Activated CD8-positive, alpha-beta T cell treated with anti-CD3 and anti-CD28 coated beads, Interleukin-2, amount 10 ng/mL, durations not matched to agents 7 days and 5 days (primary cell): ENCODE measurements around the gene CIB4. TPM values are rescaled to one million over a fixed set of nuclear protein-coding genes. Genes with fewer than 3 reads are reported as not detected.

Source experiments
- total RNA-seq, 2 experiments: library from RNA; stranded (reverse); gene quantifications; one replicate each; pipeline ENCODE4 v1.2.3, GENCODE V29; 2021

CIB4 gene
- total RNA-seq, 2 experiments from 2014 or later: not detected

Other genes with a start within 250 kb of the CIB4 start
- gene DRC1, start 239.4 kb downstream of the CIB4 start, total RNA-seq: not detected
- 10 to 100 TPM; 17.2 to 19.9 TPM for gene OTOF, start 163.2 kb downstream of the CIB4 start, total RNA-seq
- gene KCNK3, start 51.4 kb upstream of the CIB4 start, total RNA-seq: not detected
- 10 to 100 TPM; 21.0 to 21.1 TPM for gene SLC35F6, start 122.9 kb upstream of the CIB4 start, total RNA-seq
- 10 to 100 TPM; 55.2 to 58.1 TPM for gene CENPA, start 144.7 kb upstream of the CIB4 start, total RNA-seq
- not detected for gene DPYSL5, start 206.8 kb upstream of the CIB4 start, total RNA-seq